Prostate gland (tissue), 2 donors: ENCODE data around the gene ARID3C.

Experiments used
- POLR2A ChIP-seq: fragments of 450-650 bp; IDR thresholded peaks from one replicate; pipeline ENCODE4 v1.6.1; 2016; ENCODE audit warnings: antibody characterized with exemption, mild to moderate bottlenecking
- POLR2AphosphoS5 ChIP-seq: sonication (generic); formaldehyde crosslinking; IDR thresholded peaks from one replicate; pipeline ENCODE4 v1.6.1; 2017; ENCODE audit warnings: antibody characterized with exemption
- TF ChIP-seq, protein P1 (sequence below), 4 experiments: fragments of 200-600 bp in 2 of 4; fragments of 450-650 bp in 2 of 4; sonication (generic) in 2 of 4; IDR thresholded peaks; 1 replicate in 3 of 4; 2 replicates in 1 of 4; pipeline ENCODE4 v1.5.1; 2016 to 2019; ENCODE audit warnings: antibody characterized with exemption in 4 of 4, mild to moderate bottlenecking in 2 of 4, moderate library complexity in 2 of 4

DNA sequence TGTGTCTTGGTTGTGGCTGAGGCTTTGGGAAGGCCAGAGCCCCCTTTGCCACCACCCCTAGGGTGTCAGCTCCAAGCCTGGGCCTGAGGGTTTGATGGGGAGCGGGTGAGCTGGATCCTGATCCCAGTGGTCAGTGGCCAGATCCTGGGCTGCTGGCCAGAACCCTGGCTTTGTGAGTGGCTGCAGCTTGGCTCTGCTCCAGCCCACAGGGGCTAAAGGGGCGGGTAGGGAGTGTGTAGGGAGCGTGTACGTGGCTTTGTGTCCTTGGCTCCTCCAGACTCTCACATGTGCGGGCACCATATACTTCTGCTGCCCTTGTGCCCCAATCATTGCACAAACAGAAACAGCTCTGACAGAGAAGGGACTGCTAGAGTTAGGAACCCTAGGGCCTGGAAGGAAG is 21.9 kb upstream of the ARID3C start:
- TF ChIP-seq, protein P1, sequence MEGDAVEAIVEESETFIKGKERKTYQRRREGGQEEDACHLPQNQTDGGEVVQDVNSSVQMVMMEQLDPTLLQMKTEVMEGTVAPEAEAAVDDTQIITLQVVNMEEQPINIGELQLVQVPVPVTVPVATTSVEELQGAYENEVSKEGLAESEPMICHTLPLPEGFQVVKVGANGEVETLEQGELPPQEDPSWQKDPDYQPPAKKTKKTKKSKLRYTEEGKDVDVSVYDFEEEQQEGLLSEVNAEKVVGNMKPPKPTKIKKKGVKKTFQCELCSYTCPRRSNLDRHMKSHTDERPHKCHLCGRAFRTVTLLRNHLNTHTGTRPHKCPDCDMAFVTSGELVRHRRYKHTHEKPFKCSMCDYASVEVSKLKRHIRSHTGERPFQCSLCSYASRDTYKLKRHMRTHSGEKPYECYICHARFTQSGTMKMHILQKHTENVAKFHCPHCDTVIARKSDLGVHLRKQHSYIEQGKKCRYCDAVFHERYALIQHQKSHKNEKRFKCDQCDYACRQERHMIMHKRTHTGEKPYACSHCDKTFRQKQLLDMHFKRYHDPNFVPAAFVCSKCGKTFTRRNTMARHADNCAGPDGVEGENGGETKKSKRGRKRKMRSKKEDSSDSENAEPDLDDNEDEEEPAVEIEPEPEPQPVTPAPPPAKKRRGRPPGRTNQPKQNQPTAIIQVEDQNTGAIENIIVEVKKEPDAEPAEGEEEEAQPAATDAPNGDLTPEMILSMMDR (IDR thresholded peaks at IDR 0.05), result no peak
- TF ChIP-seq POLR2AphosphoS5 (no peak), POLR2A (no peak)
